CD14-positive monocyte (primary cell): Measurements from ENCODE around the gene PLEKHM2. TPM values are rescaled to one million over a fixed set of nuclear protein-coding genes. Genes with fewer than 3 reads are reported as not detected.

Source experiments
- DNase-seq, 3 donors: peaks; one replicate each; pipeline ENCODE4 v3.0.0-alpha.2; 2011 to 2022
- H2AFZ ChIP-seq: 2 replicates; pipeline ENCODE4 v1.6.0; 2012; ENCODE audit warnings: mild to moderate bottlenecking, low read depth, low read length, inconsistent platforms; ENCODE audit not compliant: insufficient read depth, poor library complexity, severe bottlenecking
- H3K27ac ChIP-seq, 2 donors: 1 replicate in 1 of 2; 2 replicates in 1 of 2; pipeline ENCODE4 v1.5.1; 2012 to 2013; ENCODE audit warnings: low read length in 2 of 2, control low read depth in 1 of 2, inconsistent platforms in 1 of 2, low read depth in 1 of 2, mild to moderate bottlenecking in 1 of 2
- H3K27me3 ChIP-seq, 2 donors: one replicate each; pipeline versions ENCODE4 v1.6.0 to v1.6.1; 2011 to 2013; ENCODE audit warnings: low read length in 2 of 2; ENCODE audit not compliant: control insufficient read depth in 2 of 2, insufficient read depth in 2 of 2
- H3K36me3 ChIP-seq, 2 donors: replicated peaks in 1 of 2; 1 replicate in 1 of 2; 2 replicates in 1 of 2; pipeline versions ENCODE4 v1.5.1 to v1.6.1; 2012 to 2013; ENCODE audit warnings: low read length in 2 of 2, control low read depth in 1 of 2, inconsistent platforms in 1 of 2, mild to moderate bottlenecking in 1 of 2; ENCODE audit not compliant: insufficient read depth in 2 of 2, control insufficient read depth in 1 of 2
- H3K4me1 ChIP-seq, 2 donors: 1 replicate in 1 of 2; 2 replicates in 1 of 2; pipeline versions ENCODE4 v1.5.1 to v1.6.1; 2012 to 2013; ENCODE audit warnings: low read length in 2 of 2, control low read depth in 1 of 2, inconsistent platforms in 1 of 2, mild to moderate bottlenecking in 1 of 2, moderate library complexity in 1 of 2; ENCODE audit not compliant: insufficient read depth in 2 of 2, control insufficient read depth in 1 of 2
- H3K4me2 ChIP-seq: replicated peaks from 2 replicates; pipeline ENCODE3; 2012; ENCODE audit warnings: low read length, moderate library complexity, mild to moderate bottlenecking; ENCODE audit not compliant: poor library complexity, severe bottlenecking; ENCODE audit errors: extremely low read depth
- H3K4me3 ChIP-seq, 3 experiments: fragments of 200-600 bp in 1 of 3; sonication (generic) in 1 of 3; replicated peaks in 1 of 3; 1 replicate in 2 of 3; 2 replicates in 1 of 3; pipeline ENCODE4 v1.5.1; 2011 to 2013; ENCODE audit warnings: low read length in 3 of 3, mild to moderate bottlenecking in 3 of 3, control low read depth in 2 of 3, low read depth in 2 of 3, inconsistent platforms in 1 of 3, moderate library complexity in 1 of 3
- H3K79me2 ChIP-seq: 2 replicates; pipeline ENCODE4 v1.6.0; 2012; ENCODE audit warnings: mild to moderate bottlenecking, control low read depth, inconsistent platforms, low read length, moderate library complexity; ENCODE audit not compliant: insufficient read depth
- H3K9ac ChIP-seq: 2 replicates; pipeline ENCODE4 v1.6.0; 2017; ENCODE audit warnings: low read length, mild to moderate bottlenecking; ENCODE audit not compliant: insufficient read depth, poor library complexity, severe bottlenecking
- H3K9me3 ChIP-seq, 2 donors: replicated peaks in 1 of 2; 1 replicate in 1 of 2; 2 replicates in 1 of 2; pipeline versions ENCODE4 v1.5.1 to v1.6.1; 2012 to 2013; ENCODE audit warnings: low read length in 2 of 2, control low read depth in 1 of 2; ENCODE audit not compliant: control insufficient read depth in 1 of 2, insufficient read depth in 1 of 2
- H4K20me1 ChIP-seq: 2 replicates; pipeline ENCODE4 v1.6.0; 2012; ENCODE audit warnings: mild to moderate bottlenecking, low read length, control low read depth, moderate library complexity; ENCODE audit not compliant: insufficient read depth
- H3K27ac Mint-ChIP-seq, 7 donors: one replicate each; pipeline ENCODE4 v1.8.0; 2020; ENCODE audit warnings: mild to moderate bottlenecking in 7 of 7, mixed read lengths in 7 of 7, moderate library complexity in 6 of 7, inconsistent platforms in 2 of 7
- H3K27me3 Mint-ChIP-seq, 3 donors: one replicate each; pipeline ENCODE4 v1.8.0; 2021 to 2022; ENCODE audit warnings: low read depth in 3 of 3, mild to moderate bottlenecking in 3 of 3, mixed read lengths in 3 of 3, moderate library complexity in 3 of 3, inconsistent platforms in 1 of 3
- H3K36me3 Mint-ChIP-seq, 2 donors: one replicate each; pipeline ENCODE4 v1.8.0; 2020; ENCODE audit warnings: mixed read lengths in 2 of 2, inconsistent platforms in 1 of 2, mild to moderate bottlenecking in 1 of 2
- H3K4me1 Mint-ChIP-seq: one replicate; pipeline ENCODE4 v1.8.0; 2020; ENCODE audit warnings: mild to moderate bottlenecking, mixed read lengths
- H3K4me3 Mint-ChIP-seq, 2 donors: one replicate each; pipeline ENCODE4 v1.8.0; 2020; ENCODE audit warnings: mild to moderate bottlenecking in 2 of 2, mixed read lengths in 2 of 2, moderate library complexity in 1 of 2
- H3K9me3 Mint-ChIP-seq, 7 donors: one replicate each; pipeline ENCODE4 v1.8.0; 2020 to 2022; ENCODE audit warnings: mixed read lengths in 7 of 7, mild to moderate bottlenecking in 6 of 7, moderate library complexity in 6 of 7, inconsistent platforms in 2 of 7
- WGBS: methylation state at CpG from one replicate; pipeline ENCODE4 v1.1.5; 2013; ENCODE audit warnings: missing lambda C conversion rate; ENCODE audit not compliant: insufficient coverage; 5-methylcytosine and 5-hydroxymethylcytosine counted together
- intact Hi-C, 2 donors: fragments of 100-400 bp; cut with micrococcal nuclease; formaldehyde crosslinking; loops; one replicate each; pipeline versions ENCODE4 v1.15.0 to v1.15.1; 2023
- polyA plus RNA-seq, 3 donors: library from polyadenylated mRNA; depleted of rRNA in 1 of 3; unstranded in 2 of 3; stranded (reverse) in 1 of 3; fragments of 300-500 nt in 2 of 3; fragments of >200 nt in 1 of 3; fragmentation: Illumina TruSeq in 2 of 3; gene quantifications; 1 replicate in 2 of 3; 2 replicates in 1 of 3; pipeline ENCODE4 v1.2.3, GENCODE V29; 2012 to 2021
- TF ChIP-seq, protein P1 (sequence below): fragments of 200-600 bp; IDR thresholded peaks from one replicate; pipeline ENCODE4 v1.8.0; 2022; ENCODE audit warnings: antibody characterized with exemption, mild to moderate bottlenecking

PLEKHM2 gene
- polyA plus RNA-seq, 3 donors, result 4.0 to 79.3 (median 5.8) TPM

DNA sequence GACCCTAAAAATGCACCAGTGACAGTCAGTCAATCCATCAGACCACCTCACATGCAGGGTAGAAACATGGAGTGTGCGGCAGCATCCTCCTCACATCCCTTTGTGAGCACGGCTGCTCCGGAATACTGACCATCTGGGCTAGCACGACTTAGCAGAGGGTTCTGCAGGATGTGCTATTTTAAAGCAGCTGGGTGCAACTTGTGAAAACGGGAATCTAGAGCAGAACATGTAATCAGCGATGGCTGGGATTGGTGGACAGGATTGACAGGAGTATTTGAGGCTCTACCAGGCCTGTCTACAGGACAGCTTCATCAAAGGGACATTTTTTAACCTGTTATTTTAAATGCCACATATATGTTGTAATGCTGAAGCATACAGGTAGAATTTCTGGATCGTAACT, 16.8 kb upstream of the PLEKHM2 start:
- peaks cover 7 to 23% of the 10 kb centered on the region in 2 donors for H3K36me3 ChIP-seq
- H3K27ac ChIP-seq, result no peak overlapping the region
- H2AFZ ChIP-seq, result no peak overlapping the region
- WGBS, result 89% methylated on average over 5 of the region's 7 CpGs
- no peak overlapping the region for H3K9ac ChIP-seq
- H3K79me2 ChIP-seq, result no peaks in the 10 kb centered on the region
- Mint-ChIP-seq H3K4me1 (no peaks in the 10 kb centered on the region), H3K36me3 (peaks cover 17 to 23% of the 10 kb centered on the region in 2 donors), H3K27ac (no peak overlapping the region), H3K27me3 (peaks cover 0 to 2% (median 0%) of the 10 kb centered on the region in 3 donors), H3K4me3 (no peak overlapping the region), H3K9me3 (peaks cover 0 to 3% (median 0%) of the 10 kb centered on the region in 7 donors)
- no peaks in the 10 kb centered on the region for H3K4me1 ChIP-seq
- H3K9me3 ChIP-seq, result no peaks in the 10 kb centered on the region
- DNase-seq, result no peak
- no peak overlapping the region for H3K4me2 ChIP-seq
- no peaks in the 10 kb centered on the region for H4K20me1 ChIP-seq
- no peak overlapping the region for H3K4me3 ChIP-seq
- TF ChIP-seq, protein P1, sequence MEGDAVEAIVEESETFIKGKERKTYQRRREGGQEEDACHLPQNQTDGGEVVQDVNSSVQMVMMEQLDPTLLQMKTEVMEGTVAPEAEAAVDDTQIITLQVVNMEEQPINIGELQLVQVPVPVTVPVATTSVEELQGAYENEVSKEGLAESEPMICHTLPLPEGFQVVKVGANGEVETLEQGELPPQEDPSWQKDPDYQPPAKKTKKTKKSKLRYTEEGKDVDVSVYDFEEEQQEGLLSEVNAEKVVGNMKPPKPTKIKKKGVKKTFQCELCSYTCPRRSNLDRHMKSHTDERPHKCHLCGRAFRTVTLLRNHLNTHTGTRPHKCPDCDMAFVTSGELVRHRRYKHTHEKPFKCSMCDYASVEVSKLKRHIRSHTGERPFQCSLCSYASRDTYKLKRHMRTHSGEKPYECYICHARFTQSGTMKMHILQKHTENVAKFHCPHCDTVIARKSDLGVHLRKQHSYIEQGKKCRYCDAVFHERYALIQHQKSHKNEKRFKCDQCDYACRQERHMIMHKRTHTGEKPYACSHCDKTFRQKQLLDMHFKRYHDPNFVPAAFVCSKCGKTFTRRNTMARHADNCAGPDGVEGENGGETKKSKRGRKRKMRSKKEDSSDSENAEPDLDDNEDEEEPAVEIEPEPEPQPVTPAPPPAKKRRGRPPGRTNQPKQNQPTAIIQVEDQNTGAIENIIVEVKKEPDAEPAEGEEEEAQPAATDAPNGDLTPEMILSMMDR, result no peak
- H3K27me3 ChIP-seq, result no peaks in the 10 kb centered on the region
- intact Hi-C loops, result no loop called here

DNA sequence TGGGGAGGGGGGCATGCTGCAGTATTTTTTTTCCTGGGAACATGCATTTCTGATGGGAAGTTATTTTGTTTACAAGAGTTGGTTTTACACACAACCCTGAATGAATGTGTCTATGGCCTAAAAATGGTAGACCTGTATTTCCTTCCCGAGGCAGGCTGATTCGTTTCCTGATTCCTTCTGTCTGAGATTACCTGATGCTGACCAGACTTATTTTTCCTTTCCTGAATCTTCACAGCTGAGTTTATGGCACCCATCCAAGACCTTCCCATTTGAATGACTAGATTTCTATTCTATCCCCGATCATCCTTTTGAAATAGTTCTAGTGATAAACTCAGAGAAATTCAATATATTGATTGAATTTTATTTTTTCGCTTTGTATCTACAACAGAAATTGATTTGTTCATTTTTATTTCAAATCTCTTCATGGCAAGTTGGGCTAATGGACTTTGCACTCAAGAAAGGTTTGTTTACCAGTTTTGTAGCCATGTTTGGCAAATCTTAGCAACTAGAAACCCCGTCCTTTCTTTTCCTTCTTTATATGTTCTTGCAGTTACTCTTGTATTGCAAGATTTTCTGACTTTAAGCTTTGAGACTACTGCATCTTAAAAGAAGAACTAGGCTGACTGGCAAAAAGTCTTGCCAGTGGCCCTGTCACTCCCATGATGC, 15.9 kb upstream of the PLEKHM2 start:
- Mint-ChIP-seq H3K27ac (peak overlapping the region in 1 of 7 donors; percentile 1), H3K4me1 (no peaks in the 10 kb centered on the region), H3K4me3 (no peak overlapping the region), H3K27me3 (peaks cover 0 to 2% (median 0%) of the 10 kb centered on the region in 3 donors), H3K9me3 (peaks cover 0 to 3% (median 0%) of the 10 kb centered on the region in 7 donors), H3K36me3 (peaks cover 10 to 14% of the 10 kb centered on the region in 2 donors)
- Histone ChIP-seq H3K36me3 (peaks cover 1 to 15% of the 10 kb centered on the region in 2 donors), H3K27me3 (no peaks in the 10 kb centered on the region), H3K79me2 (no peaks in the 10 kb centered on the region), H3K9me3 (no peaks in the 10 kb centered on the region), H3K4me1 (no peaks in the 10 kb centered on the region), H2AFZ (no peak overlapping the region), H3K9ac (no peak overlapping the region), H3K27ac (no peak overlapping the region), H4K20me1 (no peaks in the 10 kb centered on the region), H3K4me2 (no peak overlapping the region), H3K4me3 (no peak overlapping the region)
- no CpG with 5 or more reads among the region's 5 CpGs for WGBS
- DNase-seq, result no peak
- intact Hi-C loops, result no loop called here
- TF ChIP-seq, protein P1, result no peak
